Measurements from ENCODE around the gene DNAJB9.

GRCh38 chr7:108604307-108605077 is 34.8 kb downstream of the DNAJB9 start:
- TF ChIP-seq CTCF (IDR thresholded peaks at IDR 0.05) (no peak), POLR2A (IDR thresholded peaks at IDR 0.05) (no peak)

Data from uterus (tissue), 2 donors.